GM12878 (cell line): ENCODE results near the gene PAX5.

Experiments used
- CHD4 ChIP-seq: fragments of 200-600 bp; sonication (generic); IDR thresholded peaks from 2 replicates; pipeline ENCODE4 v1.6.1; 2016; ENCODE audit warnings: mild to moderate bottlenecking
- TF ChIP-seq, protein P1 (sequence below): fragments of 450-650 bp; conservative IDR thresholded peaks from 2 replicates; pipeline ENCODE4 v1.6.1; 2017; ENCODE audit warnings: mild to moderate bottlenecking, moderate library complexity

DNA sequence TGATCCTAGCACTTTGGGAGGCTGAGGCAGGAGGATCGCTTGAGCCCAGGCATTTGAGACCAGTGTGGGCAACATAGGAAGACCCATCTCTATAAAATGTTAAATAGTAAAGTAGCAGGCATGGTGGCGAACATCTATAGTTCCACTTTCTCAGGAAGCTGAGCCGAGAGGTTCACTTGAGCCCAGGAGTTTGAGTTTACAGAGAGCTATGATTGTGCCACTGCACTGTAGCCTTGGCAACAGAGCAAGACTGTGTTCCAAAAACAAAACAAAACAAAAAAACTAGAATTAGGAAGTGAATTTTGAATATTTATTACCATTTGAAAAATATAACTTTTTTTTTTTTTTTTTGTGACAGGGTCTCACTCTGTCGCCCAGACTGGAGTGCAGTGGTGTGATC lies 26.8 kb upstream of the PAX5 start:
- no peak for TF ChIP-seq CHD4
- TF ChIP-seq, protein P1, sequence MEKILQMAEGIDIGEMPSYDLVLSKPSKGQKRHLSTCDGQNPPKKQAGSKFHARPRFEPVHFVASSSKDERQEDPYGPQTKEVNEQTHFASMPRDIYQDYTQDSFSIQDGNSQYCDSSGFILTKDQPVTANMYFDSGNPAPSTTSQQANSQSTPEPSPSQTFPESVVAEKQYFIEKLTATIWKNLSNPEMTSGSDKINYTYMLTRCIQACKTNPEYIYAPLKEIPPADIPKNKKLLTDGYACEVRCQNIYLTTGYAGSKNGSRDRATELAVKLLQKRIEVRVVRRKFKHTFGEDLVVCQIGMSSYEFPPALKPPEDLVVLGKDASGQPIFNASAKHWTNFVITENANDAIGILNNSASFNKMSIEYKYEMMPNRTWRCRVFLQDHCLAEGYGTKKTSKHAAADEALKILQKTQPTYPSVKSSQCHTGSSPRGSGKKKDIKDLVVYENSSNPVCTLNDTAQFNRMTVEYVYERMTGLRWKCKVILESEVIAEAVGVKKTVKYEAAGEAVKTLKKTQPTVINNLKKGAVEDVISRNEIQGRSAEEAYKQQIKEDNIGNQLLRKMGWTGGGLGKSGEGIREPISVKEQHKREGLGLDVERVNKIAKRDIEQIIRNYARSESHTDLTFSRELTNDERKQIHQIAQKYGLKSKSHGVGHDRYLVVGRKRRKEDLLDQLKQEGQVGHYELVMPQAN, result no peak
